ENCODE results near the gene C1R.
A peak's percentile ranks its signal among the peaks of the same experiment; 100 is the strongest.
"Not testable (repeated sequence)": the region's sequence is repeated elsewhere in the genome, so short reads cannot be mapped to it uniquely, and the experiment has no call there.

Gene C1R

DNA sequence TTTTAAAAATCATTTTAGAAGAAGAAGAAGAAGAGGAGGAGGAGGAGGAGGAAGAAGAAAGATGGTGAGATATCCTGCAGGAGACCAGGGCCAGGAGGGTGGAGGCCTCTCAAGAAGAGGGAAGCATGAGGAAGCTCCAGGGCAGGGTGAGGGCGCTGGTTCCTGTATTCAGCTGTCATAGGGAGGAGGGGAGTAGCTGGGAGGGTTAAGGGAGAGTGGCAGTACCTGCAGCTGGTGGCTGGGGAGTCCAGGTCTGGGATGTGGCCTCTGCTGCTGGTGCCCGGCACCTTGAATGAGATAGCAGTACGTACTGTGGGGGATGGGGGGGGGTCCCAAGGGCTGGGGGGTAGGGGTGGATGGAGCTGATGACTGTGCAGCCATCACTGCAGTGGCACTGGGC, 26.6 kb upstream of the C1R start:
- DNase-seq = no peak

DNA sequence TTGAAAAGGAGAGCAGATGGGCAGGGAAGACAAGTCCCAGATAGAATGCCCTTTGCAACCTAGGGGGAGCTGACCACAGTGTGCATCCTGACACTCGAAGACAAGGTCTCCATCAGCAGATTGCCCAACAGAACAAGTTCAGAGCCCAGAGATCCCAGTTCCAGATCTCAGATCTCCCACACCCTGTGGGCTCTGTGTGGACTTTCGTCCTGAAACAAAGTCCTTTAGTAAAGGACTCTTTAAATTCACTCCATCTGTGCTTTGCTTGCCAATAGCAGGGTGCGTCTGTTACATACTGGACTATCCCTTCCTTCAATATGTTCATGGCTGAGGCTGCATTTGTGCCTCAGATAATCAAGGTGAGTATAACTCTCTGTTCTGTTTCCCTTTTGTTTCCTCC, 25.4 kb upstream of the C1R start:
- DNase-seq = no peak

DNA sequence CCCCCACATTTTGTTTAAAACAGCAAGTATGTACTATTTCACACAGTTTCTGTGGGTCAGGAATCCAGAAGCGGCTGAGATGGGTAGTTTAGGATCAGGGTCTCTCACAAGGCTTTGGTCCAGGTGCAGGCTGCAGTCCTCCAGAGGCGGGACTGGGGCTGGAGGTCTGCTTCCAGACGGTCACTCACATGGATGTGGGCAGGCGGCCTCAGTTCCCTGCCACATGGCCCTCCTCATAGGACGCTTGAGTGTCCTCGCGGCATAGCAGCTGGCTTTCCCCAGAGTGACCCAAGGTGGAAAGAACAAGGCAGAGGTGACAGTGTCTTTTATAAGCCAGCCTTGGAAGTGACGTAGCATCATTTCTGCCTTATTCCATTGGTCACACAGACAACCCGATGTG, 24.7 kb upstream of the C1R start:
- DNase-seq = no peak

DNA sequence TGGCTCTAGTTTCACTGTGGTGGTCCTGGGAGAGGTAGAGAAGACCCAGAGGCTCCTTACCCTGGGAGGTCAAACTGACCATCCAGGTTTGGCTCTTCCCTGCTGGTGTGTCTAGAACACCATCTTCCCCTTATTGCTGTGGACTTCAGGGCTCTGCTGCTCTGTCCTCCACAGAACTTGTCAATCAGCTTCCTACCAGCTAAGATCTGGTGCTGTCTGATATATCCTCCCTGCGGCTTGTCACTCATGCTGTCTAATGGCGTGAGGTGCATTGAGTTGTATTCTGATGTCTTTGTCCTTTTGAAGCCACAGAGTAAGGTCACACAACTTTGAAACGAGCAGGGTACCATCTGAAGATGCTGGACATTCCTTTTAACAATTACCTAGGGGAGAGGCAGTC, 24.0 kb upstream of the C1R start:
- DNase-seq = no peak

DNA sequence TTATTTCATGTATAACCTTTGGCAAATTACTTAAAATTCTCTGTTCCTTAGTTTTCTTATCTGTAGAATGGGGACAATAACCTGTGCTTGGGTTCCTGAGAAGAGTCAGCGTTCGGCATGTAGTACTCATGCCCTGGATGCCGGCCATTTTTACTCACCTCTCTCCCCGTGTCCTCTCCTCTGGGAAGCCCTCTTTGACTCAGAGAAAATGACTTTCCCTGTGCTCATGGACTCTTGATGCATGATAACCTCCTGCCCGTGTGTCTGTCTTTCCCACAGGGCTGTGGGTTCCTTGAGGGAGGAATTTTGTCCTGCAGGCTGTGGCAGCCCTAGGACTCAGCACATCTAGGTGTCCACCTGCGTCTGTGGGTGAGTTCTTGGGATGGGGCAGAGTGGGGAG, 22.6 kb upstream of the C1R start:
- no peak for DNase-seq

DNA sequence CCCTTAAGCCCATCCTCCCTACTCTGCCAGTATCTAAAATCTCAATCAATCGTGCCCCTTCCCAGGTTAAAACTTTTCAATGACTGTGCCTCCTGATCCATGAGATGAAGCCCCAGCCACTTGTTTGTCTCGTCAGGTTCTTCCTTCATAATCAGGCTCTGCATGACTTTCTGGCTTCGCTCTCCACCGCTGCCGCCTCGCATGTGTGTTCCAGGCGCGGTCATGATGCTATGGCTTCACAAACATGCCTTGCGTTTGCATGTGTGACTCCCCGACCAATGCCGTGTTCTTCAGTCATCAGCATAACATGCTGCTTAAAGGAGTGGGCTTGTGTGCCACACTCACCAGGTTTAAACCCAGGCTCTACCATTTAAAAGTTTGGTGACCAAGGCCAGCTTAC, 21.8 kb upstream of the C1R start:
- DNase-seq = no peak

DNA sequence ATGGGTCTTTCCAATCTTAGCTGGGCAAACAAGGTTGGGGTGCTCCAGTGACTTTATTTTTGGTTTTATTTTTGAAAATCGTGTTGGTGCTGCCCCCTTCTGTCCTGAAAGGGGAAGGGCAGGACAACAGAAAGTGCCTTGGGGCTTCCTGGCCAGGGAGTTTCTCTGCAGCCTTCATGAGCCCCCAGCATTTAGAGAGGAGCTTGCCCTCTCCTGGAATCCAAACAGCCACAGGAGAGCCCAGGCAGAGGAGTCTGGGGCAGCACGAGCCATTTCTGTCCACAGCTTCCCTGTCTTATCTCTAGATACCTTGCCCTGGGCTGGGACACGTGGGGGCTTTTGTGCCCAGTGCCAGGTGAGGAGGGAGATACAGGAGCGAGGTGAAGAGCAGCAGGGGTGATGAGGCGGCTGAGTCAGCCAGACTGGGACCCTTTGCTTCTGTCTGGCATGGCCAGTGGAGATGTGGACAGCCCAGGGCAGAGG, 21.2 kb upstream of the C1R start:
- DNase-seq = peak; percentile 38

DNA sequence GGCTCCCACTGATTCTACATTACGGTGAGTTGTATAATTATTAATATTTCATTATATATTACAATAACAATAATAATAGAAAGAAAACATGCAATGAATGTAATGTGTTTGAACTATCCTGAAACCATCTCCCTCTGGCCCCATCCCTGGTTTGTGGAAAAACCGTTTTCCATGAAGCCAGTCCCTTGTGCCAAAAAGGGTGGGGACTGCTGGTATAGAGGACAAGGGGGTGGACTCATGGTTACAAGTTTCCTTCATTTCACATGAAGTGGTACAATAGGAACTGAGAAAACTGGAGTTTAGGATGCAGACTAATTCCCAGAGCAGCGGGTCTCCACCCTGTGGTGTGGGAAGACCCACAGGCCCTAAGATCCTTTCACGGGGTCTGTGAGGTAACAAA, 19.8 kb upstream of the C1R start:
- no peak for DNase-seq

DNA sequence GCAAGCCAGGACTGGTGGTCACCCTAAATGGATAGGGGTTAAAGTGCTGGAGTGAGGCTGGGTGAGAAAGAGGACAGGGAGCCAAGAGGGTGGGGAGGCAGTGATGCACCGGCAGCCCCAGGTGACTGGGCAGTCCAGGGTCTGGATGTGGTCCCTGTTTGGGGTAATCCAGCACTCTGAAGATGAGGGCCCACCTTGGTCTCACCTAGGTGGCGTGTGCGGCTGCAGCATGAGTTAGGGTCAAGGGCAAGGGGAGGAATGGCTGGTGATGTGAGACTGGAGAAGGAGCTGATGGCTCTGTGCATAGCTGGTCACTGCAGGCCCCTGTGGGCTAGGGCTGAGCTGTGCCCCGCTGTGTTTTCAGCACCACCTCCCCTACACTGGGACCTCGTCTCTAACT, 18.4 kb upstream of the C1R start:
- DNase-seq = no peak

DNA sequence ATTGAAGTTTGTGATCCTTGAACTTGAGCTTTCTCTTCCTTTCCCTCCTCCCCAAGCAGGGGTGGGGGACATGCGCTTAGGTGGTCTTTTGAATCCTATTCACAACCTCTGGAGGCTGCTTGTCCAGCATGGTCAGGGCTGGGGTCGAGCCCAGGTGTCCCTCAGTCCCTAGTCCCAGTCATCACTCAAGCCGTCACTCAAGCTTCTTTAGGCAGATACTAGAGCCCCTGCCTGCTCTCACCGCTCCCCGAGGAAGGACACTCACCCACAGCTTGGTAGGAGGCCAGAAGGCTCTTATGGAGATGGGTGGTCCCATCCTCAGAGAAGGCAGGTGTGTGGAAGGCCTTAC, 17.3 kb upstream of the C1R start:
- no peak for DNase-seq

DNA sequence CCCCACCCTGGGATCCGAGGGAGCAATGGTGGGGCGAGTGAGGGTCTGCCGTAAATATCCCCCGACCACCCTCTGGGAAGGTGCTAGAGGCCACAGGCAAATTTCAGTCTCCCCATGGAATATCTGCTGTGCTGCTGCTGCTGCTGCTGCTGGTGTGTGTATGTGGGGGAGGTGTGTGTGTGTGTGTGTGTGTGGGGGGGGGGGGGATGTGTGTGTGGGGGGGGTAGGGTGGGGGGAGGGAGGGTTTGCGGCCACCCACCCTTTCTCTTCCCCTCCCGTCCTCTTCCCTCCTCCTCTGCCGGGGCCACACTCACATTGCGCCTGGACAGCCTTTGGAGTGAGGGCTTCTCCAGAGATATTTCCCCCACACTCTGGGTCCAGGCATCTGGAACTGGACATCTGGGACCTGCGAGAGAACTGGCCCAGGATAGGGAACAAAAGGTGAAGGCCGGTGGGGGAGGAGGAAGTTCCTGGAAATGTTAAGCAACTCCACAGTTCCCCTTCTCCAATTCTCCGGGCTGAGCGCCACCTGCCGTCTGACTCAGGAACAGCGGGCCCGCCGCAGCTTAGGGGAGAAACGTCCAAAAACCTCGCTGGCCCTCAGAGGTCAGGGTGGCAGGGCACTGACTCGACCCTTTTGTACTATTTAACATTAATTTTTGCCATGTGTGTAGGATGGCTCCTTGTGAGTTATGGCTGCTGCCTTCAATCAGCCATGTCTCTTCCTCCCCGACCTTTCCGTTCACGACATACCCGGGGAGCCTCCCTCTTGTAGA, 16.7 kb upstream of the C1R start, which contains the start of gene C1RL:
TSS of gene C1RL (minus strand) at position 419 of the 776 bp plus-strand sequence. CDS start at position 385, 34 bp downstream.
- DNase-seq = peak; percentile 94

DNA sequence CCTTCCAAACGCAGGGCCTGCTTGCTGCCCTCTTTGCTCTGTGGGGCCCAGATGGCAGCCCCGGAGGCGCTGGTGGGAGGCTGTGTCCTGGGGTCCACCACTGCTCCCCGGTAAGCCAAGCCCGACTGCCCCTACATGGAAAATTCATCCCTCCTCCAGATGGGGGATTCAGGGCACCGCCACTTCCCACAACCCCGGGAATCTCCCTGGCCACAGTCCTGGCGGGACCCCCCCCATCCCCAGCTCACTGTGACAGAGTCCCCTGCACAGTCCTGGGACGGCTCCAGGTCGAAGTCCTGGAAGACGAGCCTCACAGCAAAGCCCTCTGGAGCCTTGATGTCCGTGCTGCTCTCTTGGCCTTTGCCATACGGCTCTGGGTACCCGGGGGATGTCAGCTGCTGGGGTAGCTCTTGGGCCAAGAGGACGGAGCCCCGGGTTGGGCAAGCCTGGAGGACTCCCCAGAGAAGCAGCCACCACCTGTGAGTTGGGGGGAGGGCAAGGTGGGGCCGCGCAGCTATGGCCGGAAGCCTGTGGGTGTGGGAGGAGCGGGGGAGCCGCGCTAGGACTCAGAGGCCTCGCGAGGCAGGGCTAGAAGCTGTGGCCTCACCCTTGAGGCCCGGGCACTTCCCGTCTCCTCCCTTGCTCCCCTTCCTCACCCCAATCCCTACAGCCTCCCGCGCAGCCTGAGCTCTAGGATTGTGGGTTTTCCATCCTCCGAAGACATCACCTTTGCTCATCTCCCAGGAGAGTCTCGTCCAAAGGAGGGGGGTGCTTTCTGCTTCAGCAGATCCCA, 16.0 kb upstream of the C1R start:
- peak; percentile 96 for DNase-seq

DNA sequence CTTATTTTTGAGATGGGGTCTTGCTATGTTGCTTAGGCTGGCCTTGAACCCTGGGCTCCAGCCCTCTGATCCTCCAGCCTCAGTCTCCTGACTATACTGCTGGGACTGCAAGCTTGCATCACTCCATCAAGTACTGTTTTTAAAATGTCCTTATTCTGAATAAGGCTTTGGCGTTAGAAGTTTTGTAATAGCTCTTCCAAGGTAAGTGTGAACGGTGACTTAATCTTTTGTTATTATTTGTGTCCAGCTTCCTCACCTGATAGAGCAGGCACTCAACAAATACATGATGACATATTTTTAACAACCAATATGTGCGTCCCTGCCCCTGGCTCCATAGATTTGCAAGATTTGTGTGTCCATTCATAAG, 15.4 kb upstream of the C1R start:
- peak; percentile 66 for DNase-seq

DNA sequence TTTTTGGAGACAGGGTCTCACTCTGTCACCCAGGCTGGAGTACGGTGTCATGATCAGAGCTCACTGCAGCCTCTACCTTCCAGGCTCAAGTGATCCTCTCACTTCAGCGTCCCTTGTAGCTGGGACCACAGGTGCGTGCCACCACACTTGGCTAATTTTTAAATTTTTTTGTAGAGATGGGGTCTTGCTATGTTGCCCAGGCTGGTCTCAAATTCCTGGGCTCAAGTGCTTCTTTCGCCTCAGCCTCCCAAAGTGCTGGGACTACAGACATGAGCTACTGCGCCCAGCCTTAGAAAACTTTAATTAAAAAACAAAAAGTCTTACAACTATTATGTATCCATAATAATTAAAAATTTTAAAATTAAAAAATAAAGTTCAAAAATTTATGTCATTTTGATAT, 14.9 kb upstream of the C1R start:
- not testable (repeated sequence) for DNase-seq

DNA sequence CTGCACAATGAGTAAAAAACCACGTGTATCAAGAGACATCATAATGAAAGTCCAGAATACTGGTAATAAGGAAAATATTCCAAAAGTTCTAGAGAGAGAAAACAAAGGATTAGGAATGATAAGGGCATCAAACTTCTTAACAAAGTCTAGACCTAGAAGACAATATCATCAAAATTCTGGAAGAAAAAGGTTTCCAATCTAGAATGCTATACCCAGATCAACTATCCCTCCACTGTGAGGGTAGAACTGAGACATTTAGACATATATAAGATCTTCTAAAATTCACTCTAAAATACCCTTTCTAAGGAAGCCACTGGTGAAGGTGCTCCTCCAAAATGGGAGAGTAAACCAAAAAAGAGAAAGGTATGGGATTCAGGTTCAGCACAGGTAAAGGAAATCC, 13.8 kb upstream of the C1R start:
- DNase-seq = no peak

DNA sequence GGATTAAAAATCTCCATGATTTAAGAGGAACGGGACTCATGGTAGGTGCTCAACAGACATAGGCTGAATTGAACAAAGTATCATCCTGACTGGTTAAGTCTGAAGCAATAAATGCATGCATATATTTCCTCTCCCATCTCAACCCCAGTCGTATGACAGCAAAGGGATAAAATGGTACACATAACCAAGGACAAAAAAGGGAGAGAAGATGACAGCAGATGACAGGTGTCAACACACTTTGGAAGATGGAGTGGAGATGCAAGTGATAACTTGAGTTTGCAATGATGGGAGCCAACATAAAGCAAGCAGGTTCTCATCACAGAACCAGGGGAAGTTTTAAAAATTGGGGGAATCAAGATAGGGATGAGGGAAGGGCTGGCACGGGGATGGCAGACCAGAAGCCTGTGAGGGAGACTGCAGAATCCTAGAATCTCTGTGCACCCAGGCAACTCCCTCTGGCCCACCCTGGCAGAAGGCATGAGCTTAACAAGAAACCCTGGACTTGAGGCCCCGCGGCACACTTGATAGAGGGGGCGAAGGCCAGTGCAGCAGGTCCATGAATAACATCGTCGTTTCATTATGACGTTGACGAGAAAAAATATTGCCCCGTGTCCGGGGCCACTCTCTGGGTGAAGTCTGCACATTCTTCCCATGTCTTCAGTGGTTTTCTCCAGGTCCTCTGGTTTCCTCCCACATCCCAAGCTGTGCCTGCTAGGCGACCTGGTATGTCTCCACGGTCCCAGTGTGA, 11.8 kb upstream of the C1R start:
- DNase-seq = no peak

DNA sequence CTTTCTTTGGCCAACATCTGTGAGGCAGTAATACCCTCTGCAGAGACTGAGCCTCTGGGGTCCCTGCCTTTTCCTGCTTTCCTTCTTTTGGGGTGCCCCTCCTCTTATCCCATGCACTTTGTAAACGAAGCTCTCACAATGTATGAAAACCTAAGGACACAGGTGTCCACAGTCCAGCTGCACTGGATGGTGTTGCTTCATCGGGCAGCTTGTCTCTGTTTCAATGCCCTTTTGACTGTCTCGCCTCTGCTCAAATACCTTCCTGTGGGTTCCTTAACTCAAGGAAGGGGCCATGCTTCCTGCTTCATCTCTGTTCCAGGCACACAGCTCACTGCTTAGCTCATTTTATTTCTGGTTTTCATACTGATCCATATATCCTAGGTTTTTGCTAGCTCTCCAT, 10.3 kb upstream of the C1R start:
- no peak for DNase-seq

DNA sequence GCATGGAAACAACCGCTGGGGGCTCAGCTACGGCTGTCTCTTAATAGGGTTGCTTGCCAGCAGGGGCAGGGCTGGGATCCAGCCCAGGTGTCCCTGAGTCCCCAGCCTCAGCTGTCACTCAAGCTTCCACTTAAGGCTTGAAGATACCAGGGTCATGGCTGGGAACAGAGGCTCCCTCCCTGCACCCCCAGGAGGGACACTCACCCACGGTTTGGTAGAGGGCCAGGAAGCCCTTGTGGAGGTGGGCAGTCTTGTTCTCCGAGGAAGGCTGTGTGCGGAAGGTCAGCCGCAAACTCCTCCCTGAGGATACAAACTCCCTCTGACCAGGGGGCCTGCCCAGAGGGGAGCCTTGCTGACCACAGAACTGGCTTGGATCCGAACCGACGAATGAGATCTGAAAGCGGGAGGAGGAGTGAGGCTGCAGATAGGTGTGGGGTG, 9.5 kb upstream of the C1R start:
- DNase-seq = no peak

DNA sequence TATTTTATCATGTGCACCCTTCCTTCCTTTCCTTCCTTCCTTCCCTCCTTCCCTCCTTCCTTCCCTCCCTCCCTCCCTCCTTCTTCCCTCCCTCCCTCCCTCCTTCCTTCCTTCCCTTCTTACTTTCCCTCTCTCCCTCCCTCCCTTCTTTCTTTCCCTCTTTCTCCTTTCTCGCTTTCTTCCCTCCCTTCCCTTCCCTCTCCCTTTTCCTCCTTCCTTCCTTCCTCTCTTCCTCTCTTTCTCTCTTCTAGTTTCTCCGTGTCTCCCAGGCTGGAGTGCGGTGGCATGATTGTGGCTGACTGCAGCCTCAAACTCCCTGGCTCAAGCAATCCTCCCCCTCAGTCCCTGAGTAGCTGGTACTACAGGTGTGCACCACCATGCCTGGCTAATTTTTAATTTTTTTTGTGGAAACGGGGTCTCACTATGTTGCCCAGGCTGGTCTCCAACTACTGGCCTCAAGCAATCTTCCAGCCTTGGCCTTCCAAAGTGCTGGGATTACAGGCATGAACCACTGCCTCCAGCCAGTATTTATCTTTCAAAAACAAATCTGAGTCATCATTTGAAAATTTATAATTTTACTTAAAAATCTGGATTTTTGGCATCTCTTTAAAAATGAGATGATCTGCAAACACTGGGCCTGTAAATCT, 8.9 kb upstream of the C1R start:
- DNase-seq = no peak

DNA sequence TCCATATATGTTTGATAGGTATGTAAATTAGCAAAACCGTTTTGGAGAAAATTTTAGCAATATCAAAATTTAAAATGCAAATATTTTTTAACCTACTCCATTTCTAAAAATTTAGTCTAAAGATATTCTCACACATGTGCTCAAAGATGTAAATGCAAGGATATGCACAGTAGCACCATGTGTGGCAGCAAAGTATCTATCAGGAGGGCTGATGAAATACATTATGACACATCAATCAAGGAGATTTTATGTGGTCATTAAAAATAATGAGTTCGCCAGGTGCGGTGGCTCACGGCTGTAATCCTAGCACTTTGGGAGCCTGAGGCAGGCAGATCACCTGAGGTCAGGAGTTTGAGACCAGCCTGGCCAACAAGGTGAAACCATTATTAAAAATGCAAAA, 8.0 kb upstream of the C1R start:
- DNase-seq = peak; percentile 88

DNA sequence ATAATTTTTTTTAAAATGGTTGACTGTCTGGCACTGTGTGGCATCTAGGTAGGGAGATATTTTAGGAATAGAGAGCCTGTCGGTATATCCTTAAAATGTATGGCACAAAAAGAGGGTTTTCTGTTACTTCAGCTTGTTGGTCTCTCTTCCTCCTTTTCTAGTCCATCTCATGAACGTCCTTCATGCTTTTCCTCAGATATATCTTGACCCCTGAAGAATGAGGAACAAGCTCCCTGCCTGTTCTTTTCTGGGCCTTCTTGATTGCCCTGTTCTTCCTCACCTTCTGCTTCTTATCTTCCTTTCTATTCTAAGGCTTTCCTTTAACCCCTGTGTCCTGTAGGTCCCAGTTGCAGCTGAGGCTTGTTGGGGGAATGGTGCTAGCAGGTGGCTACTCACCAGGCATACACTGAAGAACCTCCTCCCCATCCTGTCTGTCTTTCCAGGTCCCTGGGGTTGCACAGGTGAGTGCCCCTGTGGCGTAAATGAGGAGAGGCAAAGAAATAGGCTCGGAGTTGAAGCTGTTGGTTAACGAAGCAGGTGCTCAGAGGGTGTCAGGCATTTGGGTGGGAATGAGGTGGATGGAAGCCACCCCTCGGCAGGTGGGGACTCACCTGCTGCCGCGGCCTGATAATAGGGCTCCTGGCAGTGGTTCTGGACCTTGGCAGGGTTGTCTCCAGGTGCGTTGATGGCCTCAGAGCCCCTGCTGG, 7.2 kb upstream of the C1R start:
- peak; percentile 100 for DNase-seq

DNA sequence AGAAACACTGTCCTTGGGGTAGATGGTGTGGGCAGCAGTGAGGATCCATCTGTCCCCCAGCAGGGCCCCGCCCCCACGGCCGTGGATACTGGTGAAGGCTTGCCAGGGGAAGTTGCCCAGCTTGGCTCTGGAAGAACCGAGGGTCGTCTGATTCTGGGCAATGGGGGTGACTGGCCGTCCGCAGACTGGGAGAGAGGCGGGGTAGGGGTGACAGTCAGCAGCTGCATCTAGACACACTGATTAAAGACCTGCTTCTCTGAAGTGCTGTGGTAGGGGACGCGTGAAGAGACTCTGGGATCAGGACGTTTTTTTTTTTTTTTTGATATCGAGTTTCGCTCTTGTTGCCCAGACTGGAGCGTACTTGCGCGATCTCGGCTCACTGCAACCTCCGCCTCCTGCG, 4.7 kb upstream of the C1R start:
- no peak for DNase-seq

All from NCI-H146 (cell line).